Measurements from ENCODE around the gene PLPP2.

Gene PLPP2

DNA sequence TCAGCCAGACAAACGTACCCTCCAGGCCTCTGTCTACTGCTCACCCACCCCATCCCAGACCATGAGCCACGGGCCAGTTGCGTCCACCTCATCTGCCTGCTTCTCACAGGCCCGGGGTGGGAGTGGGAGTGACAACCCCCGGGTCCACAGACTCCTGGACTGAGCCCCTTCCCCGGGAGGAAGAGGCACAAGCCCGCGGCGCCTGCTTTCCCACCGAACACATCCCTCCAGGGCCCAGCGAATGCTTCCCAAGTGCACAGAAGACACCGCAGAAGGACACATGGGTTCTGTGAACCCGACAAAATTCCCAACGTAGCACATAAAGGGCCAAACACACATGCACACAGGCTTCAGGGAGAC is 18.0 kb upstream of the PLPP2 start:
- no peak overlapping the region for H3K4me3 ChIP-seq (ENCODE audit: low read depth in 1 of 2, low read length in 1 of 2)
- no peaks in the 10 kb centered on the region for H3K36me3 ChIP-seq
- H3K27me3 ChIP-seq = no peaks in the 10 kb centered on the region
- H3K27ac ChIP-seq = no peak overlapping the region
- TF ChIP-seq, protein P1, sequence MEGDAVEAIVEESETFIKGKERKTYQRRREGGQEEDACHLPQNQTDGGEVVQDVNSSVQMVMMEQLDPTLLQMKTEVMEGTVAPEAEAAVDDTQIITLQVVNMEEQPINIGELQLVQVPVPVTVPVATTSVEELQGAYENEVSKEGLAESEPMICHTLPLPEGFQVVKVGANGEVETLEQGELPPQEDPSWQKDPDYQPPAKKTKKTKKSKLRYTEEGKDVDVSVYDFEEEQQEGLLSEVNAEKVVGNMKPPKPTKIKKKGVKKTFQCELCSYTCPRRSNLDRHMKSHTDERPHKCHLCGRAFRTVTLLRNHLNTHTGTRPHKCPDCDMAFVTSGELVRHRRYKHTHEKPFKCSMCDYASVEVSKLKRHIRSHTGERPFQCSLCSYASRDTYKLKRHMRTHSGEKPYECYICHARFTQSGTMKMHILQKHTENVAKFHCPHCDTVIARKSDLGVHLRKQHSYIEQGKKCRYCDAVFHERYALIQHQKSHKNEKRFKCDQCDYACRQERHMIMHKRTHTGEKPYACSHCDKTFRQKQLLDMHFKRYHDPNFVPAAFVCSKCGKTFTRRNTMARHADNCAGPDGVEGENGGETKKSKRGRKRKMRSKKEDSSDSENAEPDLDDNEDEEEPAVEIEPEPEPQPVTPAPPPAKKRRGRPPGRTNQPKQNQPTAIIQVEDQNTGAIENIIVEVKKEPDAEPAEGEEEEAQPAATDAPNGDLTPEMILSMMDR (IDR thresholded peaks at IDR 0.05) = no peak
- H3K4me1 ChIP-seq (ENCODE audit: control insufficient read depth in 1 of 2, insufficient read depth in 1 of 2, low read depth in 1 of 2, low read length in 1 of 2) = no peaks in the 10 kb centered on the region
- H3K9me3 ChIP-seq = no peaks in the 10 kb centered on the region

DNA sequence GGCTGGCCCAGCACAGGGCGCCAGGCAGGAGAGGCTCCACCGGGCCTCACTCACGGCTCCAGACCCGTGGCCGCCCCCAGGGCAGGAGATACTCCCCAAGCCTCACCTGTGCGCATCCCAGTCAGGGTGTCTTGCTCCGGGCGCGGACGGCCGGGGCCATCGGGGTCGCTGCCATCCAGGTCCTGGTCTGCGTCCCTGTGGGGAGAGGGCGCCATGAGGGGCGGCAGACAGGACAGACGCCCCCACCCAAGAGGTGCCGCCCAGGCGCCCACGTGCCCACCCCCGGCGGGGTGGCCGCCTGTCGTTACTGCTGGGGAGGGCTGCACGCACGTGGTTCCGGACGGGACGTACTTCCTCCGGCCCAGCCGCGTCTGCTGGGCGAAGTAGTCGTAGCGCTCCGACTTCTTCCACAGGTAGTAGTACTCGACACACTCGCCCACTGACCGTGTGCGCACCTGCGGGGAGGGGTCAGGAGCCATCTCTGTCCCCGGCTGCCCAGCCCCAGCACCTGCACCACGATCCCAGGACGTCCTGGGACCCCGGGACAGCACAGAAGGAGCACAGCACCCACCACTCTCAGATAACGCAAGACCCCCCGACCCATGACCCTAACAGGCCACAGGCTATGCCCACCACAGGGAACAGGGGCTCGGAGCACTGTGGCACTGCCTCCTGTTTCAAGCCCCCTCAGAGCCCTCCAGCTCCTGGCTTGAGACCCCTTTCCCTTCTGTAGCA is 17.4 kb upstream of the PLPP2 start:
- Histone ChIP-seq H3K27ac (no peak overlapping the region), H3K4me3 (ENCODE audit: low read depth in 1 of 2, low read length in 1 of 2) (no peak overlapping the region), H3K36me3 (no peaks in the 10 kb centered on the region), H3K9me3 (no peaks in the 10 kb centered on the region), H3K27me3 (no peaks in the 10 kb centered on the region), H3K4me1 (ENCODE audit: control insufficient read depth in 1 of 2, insufficient read depth in 1 of 2, low read depth in 1 of 2, low read length in 1 of 2) (no peaks in the 10 kb centered on the region)
- TF ChIP-seq, protein P1 (IDR thresholded peaks at IDR 0.05) = no peak

GRCh38 chr19:307793-308420 is 16.7 kb upstream of the PLPP2 start:
- Histone ChIP-seq H3K36me3 (no peaks in the 10 kb centered on the region), H3K4me3 (ENCODE audit: low read depth in 1 of 2, low read length in 1 of 2) (no peak overlapping the region), H3K27ac (no peak overlapping the region), H3K4me1 (ENCODE audit: control insufficient read depth in 1 of 2, insufficient read depth in 1 of 2, low read depth in 1 of 2, low read length in 1 of 2) (no peaks in the 10 kb centered on the region), H3K27me3 (no peaks in the 10 kb centered on the region), H3K9me3 (no peaks in the 10 kb centered on the region)
- TF ChIP-seq, protein P1 (IDR thresholded peaks at IDR 0.05) = no peak

DNA sequence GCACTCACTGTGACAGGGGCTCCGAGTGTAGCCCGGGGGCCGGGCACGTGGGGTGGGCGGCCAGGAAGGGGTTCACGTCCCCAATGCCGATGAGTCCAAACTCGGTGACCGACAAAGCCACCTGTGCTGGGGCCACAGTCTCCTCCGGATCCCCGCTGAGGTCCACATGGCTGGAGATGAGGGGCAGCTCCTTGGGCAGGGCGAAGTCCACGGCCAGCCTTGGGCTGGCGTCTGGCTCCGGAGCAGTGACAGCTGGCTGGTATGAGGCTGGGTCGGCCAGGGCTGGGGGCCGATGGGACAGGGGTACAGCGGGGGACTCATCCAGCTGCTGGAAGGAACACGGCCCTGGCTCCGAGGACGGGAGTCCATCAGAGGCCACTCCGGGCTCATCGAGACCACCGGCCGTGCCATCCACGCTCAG is 15.9 kb upstream of the PLPP2 start:
- TF ChIP-seq, protein P1 (IDR thresholded peaks at IDR 0.05) = no peak
- Histone ChIP-seq H3K27me3 (no peaks in the 10 kb centered on the region), H3K36me3 (no peaks in the 10 kb centered on the region)

DNA sequence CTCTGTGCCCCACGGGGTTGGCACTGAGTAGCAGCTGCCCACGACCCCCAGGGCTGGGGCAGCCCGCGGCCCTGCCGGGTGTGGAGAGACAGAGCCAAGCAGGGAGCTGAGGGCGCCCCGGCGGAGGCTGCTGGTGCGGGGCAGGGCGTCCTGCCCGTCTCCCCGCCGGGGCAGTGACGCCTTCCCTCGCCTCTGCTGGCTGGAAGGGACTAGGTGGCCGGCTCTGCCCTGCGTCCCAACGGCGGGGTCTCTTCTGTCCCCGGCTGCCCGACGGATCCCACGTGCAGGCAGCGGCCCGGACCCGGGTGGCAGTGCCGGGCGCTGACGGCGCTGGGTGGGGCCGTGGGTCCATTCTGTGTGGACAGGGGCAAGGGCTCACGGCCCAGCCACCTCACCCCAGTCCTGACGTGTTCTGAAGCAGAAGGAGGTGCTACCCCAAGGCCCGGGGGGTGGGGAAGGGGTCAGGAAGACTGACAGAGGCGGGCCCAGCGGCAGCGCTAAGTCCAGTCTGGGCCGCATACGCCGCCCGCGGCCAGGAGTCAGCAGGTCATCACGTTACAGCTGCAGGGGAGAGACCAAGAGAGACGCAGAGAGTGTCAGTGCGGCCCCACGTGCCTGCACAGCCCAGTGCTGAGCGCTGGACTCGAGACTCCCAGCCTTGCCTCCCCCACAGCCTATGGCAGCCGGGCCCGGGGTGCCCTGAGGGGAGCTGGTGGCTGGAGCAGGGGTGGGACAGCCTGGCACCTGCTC is 15.1 kb upstream of the PLPP2 start:
- Histone ChIP-seq H3K27me3 (no peaks in the 10 kb centered on the region), H3K4me1 (ENCODE audit: control insufficient read depth in 1 of 2, insufficient read depth in 1 of 2, low read depth in 1 of 2, low read length in 1 of 2) (no peaks in the 10 kb centered on the region), H3K4me3 (ENCODE audit: low read depth in 1 of 2, low read length in 1 of 2) (no peak overlapping the region), H3K27ac (no peak overlapping the region), H3K9me3 (no peaks in the 10 kb centered on the region), H3K36me3 (no peaks in the 10 kb centered on the region)
- TF ChIP-seq, protein P1 (IDR thresholded peaks at IDR 0.05) = no peak

More for the DNA sequence above, 15.9 kb upstream of the PLPP2 start:
- no peak overlapping the region for H3K4me3 ChIP-seq (ENCODE audit: low read depth in 1 of 2, low read length in 1 of 2)
- H3K9me3 ChIP-seq = no peaks in the 10 kb centered on the region
- H3K27ac ChIP-seq = no peak overlapping the region
- H3K4me1 ChIP-seq (ENCODE audit: control insufficient read depth in 1 of 2, insufficient read depth in 1 of 2, low read depth in 1 of 2, low read length in 1 of 2) = no peaks in the 10 kb centered on the region

Measured in neutrophil (primary cell).